SU-DHL-6 (cell line): Measurements from ENCODE around the gene HTT.

Source experiments
- H2AFZ ChIP-seq: fragments of 200-600 bp; sonication (generic); 2 replicates; pipeline ENCODE4 v1.6.1; 2014; ENCODE audit warnings: low read depth, mild to moderate bottlenecking, moderate library complexity, mixed read lengths, antibody characterized with exemption, low read length; ENCODE audit not compliant: severe bottlenecking
- H3F3A ChIP-seq: fragments of 200-600 bp; shearing (Covaris generic); 2 replicates; pipeline ENCODE4 v1.6.0; 2016; ENCODE audit warnings: antibody characterized with exemption, mild to moderate bottlenecking; ENCODE audit not compliant: insufficient read depth
- H3K27ac ChIP-seq: fragments of 200-600 bp; sonication (generic); 2 replicates; pipeline ENCODE4 v1.5.1; 2016; ENCODE audit warnings: low read depth, mild to moderate bottlenecking, low read length, moderate library complexity, mixed read lengths
- H3K27me3 ChIP-seq: fragments of 200-600 bp; sonication (generic), shearing (Covaris generic); 2 replicates; pipeline ENCODE4 v1.6.0; 2014; ENCODE audit warnings: mild to moderate bottlenecking, low read length
- H3K36me3 ChIP-seq: fragments of 200-600 bp; sonication (generic); 2 replicates; pipeline ENCODE4 v1.6.1; 2014; ENCODE audit warnings: mild to moderate bottlenecking, low read length, mixed read lengths
- H3K4me2 ChIP-seq: fragments of 300-600, 200-600 bp; shearing (Covaris generic), sonication (generic); 2 replicates; pipeline ENCODE4 v1.6.0; 2014; ENCODE audit warnings: low read length, low read depth, mild to moderate bottlenecking; ENCODE audit not compliant: poor library complexity, severe bottlenecking
- H3K4me3 ChIP-seq: fragments of 200-600 bp; sonication (generic); 2 replicates; pipeline ENCODE4 v1.5.1; 2014; ENCODE audit warnings: antibody characterized with exemption, low read length, mild to moderate bottlenecking, mixed read lengths; ENCODE audit not compliant: insufficient read depth, poor library complexity, severe bottlenecking
- H3K79me2 ChIP-seq: fragments of 200-600 bp; sonication (generic); 2 replicates; pipeline ENCODE4 v1.6.1; 2014; ENCODE audit warnings: mild to moderate bottlenecking, low read length, moderate library complexity; ENCODE audit not compliant: insufficient read depth
- H3K9ac ChIP-seq: fragments of 200-600 bp; sonication (generic); 2 replicates; pipeline ENCODE4 v1.7.0; 2014; ENCODE audit warnings: mild to moderate bottlenecking, low read length
- H3K9me2 ChIP-seq: fragments of 200-600 bp; sonication (generic); replicated peaks from 2 replicates; pipeline ENCODE4 v1.6.1; 2014; ENCODE audit warnings: low read length; ENCODE audit not compliant: insufficient read depth
- H3K9me3 ChIP-seq: fragments of 200-600 bp; sonication (generic); 2 replicates; pipeline ENCODE4 v1.6.1; 2014; ENCODE audit warnings: low read length, mixed read lengths; ENCODE audit not compliant: insufficient read depth
- H4K20me1 ChIP-seq: fragments of 200-600 bp; sonication (generic); 2 replicates; pipeline ENCODE4 v1.6.1; 2014; ENCODE audit warnings: low read depth, mild to moderate bottlenecking, antibody characterized with exemption, low read length, moderate library complexity, mixed read lengths
- EZH2phosphoT487 ChIP-seq: fragments of 200-600 bp; sonication (generic), shearing (Covaris generic); conservative IDR thresholded peaks from 2 replicates; pipeline ENCODE4 v1.6.1; 2018; ENCODE audit warnings: mild to moderate bottlenecking, antibody characterized with exemption, low read length, moderate library complexity, mixed read lengths
- TF ChIP-seq, protein P1 (sequence below): fragments of 200-600 bp; sonication (generic); IDR thresholded peaks from one replicate; pipeline ENCODE4 v1.5.1; 2017; ENCODE audit warnings: antibody characterized with exemption, mild to moderate bottlenecking, low read length, moderate library complexity; ENCODE audit not compliant: insufficient read depth, poor library complexity, severe bottlenecking

Gene HTT

DNA sequence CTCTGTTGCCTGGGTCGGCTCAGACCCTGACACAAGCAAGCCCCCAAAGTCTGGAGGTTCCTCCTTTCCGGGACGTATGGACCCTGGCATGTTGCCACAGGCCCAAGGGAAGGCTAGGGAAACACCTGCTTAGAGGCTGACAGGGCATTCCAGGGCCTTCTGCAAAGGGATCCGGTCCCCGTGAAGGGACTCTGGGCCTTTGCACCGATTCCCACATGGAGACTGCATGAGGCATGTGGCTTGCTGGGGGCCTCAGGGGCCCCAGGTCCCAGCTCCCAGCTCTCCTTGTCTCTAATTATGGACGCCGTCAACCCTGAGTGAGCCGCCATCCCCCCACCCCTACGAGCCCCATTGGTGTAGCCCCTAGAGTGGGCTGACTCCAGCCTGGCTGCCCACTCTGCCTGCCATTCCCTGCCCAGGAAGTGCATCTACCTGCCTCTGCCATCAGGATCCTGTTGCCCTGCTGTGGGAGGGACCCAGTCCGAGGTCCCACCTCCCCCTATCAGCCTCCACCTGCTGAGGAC is 214.2 kb downstream of the HTT start:
- H2AFZ ChIP-seq: no peak overlapping the region
- H3K4me3 ChIP-seq: no peak overlapping the region
- H3K27me3 ChIP-seq: no peaks in the 10 kb centered on the region
- H3K9ac ChIP-seq: no peak overlapping the region
- no peaks in the 10 kb centered on the region for H3F3A ChIP-seq
- H3K9me2 ChIP-seq: no peaks in the 10 kb centered on the region
- no peaks in the 10 kb centered on the region for H4K20me1 ChIP-seq
- H3K79me2 ChIP-seq: no peaks in the 10 kb centered on the region
- H3K4me2 ChIP-seq: no peak overlapping the region
- H3K27ac ChIP-seq: no peak overlapping the region
- TF ChIP-seq, protein P1, sequence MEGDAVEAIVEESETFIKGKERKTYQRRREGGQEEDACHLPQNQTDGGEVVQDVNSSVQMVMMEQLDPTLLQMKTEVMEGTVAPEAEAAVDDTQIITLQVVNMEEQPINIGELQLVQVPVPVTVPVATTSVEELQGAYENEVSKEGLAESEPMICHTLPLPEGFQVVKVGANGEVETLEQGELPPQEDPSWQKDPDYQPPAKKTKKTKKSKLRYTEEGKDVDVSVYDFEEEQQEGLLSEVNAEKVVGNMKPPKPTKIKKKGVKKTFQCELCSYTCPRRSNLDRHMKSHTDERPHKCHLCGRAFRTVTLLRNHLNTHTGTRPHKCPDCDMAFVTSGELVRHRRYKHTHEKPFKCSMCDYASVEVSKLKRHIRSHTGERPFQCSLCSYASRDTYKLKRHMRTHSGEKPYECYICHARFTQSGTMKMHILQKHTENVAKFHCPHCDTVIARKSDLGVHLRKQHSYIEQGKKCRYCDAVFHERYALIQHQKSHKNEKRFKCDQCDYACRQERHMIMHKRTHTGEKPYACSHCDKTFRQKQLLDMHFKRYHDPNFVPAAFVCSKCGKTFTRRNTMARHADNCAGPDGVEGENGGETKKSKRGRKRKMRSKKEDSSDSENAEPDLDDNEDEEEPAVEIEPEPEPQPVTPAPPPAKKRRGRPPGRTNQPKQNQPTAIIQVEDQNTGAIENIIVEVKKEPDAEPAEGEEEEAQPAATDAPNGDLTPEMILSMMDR: no peak
- TF ChIP-seq EZH2phosphoT487: no peak
- H3K36me3 ChIP-seq: no peaks in the 10 kb centered on the region
- no peaks in the 10 kb centered on the region for H3K9me3 ChIP-seq

DNA sequence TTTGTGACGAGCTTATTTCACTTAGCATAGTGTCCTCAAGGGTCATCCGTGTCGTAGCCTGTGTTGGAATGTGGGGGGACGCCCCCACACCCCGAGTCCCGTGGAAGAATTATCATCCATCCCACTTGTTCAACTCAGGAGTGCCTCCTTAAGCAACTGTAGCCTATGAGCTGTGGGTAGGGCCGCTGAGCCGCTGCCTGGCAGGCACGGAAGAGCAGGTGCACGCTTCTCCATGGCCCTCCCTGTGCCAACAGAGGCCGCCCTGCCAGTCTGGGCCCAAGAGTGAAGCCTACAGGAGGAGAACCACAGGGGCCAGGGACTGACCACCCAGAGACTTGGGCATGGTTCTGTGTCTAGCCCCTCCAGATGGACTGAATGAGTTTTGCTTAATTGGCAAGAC is 216.0 kb downstream of the HTT start:
- Histone ChIP-seq H3K4me3 (no peak overlapping the region), H3K9me2 (no peaks in the 10 kb centered on the region), H2AFZ (no peak overlapping the region), H3K27me3 (no peaks in the 10 kb centered on the region; the same call in 1 of the 2 replicates), H3K27ac (no peak overlapping the region), H3K9me3 (no peaks in the 10 kb centered on the region), H3K36me3 (no peaks in the 10 kb centered on the region), H3K9ac (no peak overlapping the region), H3F3A (no peaks in the 10 kb centered on the region), H4K20me1 (no peaks in the 10 kb centered on the region), H3K79me2 (no peaks in the 10 kb centered on the region), H3K4me2 (no peak overlapping the region)
- TF ChIP-seq, protein P1: no peak
- TF ChIP-seq EZH2phosphoT487: no peak

DNA sequence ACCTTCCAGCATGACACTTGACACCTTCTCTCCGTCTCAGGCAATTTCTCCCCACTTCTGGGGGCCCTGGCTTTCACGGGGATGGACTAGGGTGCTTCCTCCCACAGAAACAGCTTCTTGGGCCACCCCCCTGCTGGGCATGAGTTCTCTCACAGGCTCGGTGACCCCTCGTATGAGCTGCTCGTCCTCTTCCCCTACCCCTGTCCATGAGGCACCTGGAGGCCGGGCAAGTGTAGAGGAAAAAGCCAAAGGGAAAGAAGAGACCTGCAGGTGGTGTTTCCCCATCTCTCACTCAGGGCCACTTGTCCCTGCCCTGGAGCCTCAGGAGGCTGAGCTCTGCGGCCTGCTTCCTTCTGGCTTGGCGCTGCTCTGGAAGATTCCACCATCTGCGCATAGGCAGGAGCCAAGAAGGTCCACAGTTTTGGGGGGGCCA is 216.4 kb downstream of the HTT start:
- Histone ChIP-seq H3K9ac (no peak overlapping the region), H3K4me2 (no peak overlapping the region), H4K20me1 (no peaks in the 10 kb centered on the region), H3K27me3 (no peaks in the 10 kb centered on the region; the same call in 1 of the 2 replicates), H3K27ac (no peak overlapping the region), H3K9me2 (no peaks in the 10 kb centered on the region), H3F3A (no peaks in the 10 kb centered on the region), H2AFZ (no peak overlapping the region), H3K4me3 (no peak overlapping the region), H3K9me3 (no peaks in the 10 kb centered on the region), H3K36me3 (no peaks in the 10 kb centered on the region), H3K79me2 (no peaks in the 10 kb centered on the region)
- TF ChIP-seq, protein P1: no peak
- TF ChIP-seq EZH2phosphoT487: no peak
